NT2/D1 (cell line): ENCODE results near the gene CNPY2.

ENCODE experiments used
- YY1 ChIP-seq: IDR thresholded peaks from 2 replicates; pipeline ENCODE4 v1.6.1; 2011; ENCODE audit not compliant: insufficient read length, insufficient read depth
- ZNF274 ChIP-seq: IDR thresholded peaks from 2 replicates; pipeline ENCODE4 v1.6.1; 2011; ENCODE audit warnings: mild to moderate bottlenecking, low read depth, low read length

DNA sequence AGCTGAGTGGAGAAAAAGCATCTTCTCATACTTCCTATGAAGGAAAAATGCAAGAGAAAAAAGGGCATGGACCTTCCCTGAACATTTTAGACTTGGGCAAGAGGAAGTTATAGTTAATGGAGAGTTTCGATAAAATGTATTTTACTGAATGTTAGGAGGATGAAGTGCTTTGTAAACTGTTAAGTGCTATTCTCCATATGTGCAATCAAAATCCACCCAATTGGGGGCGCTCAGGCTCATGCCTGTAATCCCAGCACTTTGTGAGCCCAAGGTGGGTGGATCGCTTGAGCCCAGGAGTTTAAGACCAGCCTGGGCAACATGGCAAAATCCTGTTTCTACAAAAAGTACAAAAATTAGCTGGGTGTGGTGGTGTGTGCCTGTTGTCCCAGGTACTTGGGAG is 1.9 kb upstream of the CNPY2 start:
- TF ChIP-seq ZNF274 (no peak), YY1 (no peak)
